Glomerular visceral epithelial cell (primary cell): ENCODE data around the gene SLC9C2.
"Not testable (repeated sequence)": the region's sequence is repeated elsewhere in the genome, so short reads cannot be mapped to it uniquely, and the experiment has no call there.

Experiments used
- DNase-seq: peaks from one replicate; pipeline ENCODE4 v3.0.0-alpha.2; 2016; ENCODE audit errors: extremely low spot score

SLC9C2 gene, protein sequence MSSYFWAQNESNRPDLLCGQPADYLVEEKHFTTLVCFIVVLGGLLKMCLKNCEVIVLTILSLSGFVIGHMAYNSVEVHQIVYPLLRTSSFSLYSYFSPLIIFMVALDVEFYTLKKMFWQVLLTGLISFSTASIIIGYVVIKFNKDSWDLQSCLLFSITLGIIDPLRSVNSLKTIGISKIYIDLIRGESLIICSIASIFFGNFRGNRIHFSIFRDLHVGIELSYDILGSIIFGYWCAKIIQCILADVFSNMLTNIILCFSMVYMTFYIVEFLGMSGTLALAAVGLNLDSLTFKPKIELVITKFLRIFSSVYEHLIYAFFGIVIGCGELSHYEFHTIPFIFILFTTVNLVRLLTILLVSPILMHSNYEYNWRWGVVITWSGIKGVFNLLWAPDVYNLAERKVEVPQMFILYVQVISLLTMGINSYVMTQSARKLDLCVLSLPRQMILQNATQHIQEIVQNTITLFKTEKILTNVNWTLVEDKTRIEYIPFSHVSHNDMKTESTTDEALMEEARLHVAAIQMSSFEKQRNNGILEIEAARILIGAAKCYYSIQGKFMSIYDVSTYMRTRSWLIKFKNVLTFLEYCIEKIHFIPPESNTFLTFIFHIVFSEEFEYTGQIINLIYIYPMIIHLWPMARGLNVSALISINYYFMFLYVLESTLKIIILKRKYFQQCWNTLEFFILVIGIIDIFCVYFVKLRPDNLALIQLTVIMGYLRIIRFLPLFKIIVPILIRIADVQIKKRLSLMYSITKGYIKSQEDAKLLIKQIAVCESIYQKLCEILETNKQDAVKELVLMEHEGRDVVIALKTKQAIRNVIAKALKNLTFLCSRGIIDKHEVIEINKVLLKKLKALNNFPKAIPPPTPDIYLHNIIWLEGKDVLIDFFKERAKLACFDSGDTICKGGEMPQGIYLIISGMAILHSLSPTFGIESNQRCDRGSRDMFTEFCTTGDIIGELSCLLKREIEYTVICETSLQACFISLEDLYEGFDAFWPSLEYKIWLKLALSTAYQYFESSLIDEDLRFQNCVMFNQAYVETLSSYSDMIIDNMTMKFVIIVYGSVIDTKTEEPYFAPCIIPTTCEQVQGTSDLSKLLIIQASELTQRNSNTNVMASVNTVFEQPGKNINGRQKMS

DNA sequence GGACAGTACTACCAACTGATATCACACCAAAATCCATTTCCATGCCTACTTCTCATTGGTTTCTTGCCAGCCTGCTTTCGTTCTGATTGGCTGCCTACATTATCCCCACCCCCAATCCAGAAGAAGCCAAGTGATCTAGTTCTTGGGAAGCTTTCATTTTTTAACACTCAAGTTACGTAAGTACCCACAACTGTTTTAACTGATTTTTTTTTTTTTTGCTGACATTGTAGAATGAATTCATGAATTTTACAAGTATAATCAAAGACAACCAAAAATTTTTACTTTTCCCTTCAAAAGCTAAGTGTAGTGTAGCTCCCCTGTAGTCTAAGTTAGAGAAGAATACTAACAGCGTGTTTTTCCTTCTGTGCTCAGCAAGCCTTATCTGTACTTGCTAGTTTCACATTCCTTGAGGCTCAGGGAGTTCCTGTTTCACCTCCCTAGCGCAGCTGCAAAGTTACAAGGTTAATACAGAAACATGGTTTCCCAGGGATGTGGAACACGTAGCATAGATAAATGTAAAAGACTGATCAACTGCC, at the start of gene SLC9C2:
Gene SLC9C2 (minus strand): TSS at position 17 of the 536 bp plus-strand sequence. CDS start 1,296 bp downstream, outside the sequence.
- no peak for DNase-seq

DNA sequence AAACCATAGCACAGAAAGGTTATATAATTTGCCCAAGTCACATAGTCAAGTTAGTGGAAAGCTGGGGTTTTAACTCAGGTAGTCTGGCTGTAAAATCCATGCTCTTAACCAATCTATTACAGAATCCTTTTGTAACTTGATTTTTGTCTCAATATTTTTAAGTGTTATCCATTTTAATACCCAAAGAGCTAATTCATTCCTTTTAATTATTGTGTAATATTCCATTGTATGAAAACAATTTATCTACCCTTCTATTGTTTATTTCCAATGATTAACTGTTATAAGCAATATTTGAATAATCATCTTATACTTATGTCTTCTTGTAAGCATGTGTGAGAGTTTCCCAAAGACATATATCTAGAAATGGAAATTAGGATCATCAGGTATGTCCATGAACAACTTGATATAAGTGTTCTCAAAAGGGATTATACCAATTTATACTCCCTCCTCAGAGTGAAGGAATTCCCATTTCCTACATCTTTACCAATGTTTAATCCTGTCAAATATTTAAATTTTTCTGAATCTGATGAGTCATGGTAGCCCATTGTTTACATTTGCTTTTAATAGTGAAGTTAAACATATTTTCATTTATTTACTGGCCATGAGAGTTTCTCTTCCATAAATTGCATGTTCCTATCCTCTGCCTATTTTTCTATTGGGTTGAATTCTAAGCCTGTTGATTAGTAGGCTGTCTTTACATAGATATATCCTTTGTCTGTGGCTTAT, 46.2 kb upstream of the SLC9C2 start:
- no peak for DNase-seq

DNA sequence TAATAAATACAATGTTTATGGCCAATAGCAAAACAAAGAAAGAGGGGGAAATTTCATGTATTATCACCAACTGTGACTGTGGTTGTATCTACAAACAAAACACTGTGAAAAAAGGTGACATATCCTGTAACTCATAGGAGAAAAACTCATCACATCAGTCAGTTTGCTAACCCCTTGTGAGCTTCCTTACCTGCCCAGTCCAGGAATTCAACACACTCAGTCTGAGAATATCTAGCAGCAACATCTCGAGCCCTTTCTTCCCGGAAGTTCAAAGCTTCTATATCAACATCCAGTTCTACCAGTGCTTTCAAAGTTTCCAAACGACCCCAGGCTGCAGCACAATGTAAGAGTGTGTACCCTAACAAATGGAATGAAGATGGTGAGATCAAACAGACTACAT, 43.8 kb upstream of the SLC9C2 start:
- no peak for DNase-seq

DNA sequence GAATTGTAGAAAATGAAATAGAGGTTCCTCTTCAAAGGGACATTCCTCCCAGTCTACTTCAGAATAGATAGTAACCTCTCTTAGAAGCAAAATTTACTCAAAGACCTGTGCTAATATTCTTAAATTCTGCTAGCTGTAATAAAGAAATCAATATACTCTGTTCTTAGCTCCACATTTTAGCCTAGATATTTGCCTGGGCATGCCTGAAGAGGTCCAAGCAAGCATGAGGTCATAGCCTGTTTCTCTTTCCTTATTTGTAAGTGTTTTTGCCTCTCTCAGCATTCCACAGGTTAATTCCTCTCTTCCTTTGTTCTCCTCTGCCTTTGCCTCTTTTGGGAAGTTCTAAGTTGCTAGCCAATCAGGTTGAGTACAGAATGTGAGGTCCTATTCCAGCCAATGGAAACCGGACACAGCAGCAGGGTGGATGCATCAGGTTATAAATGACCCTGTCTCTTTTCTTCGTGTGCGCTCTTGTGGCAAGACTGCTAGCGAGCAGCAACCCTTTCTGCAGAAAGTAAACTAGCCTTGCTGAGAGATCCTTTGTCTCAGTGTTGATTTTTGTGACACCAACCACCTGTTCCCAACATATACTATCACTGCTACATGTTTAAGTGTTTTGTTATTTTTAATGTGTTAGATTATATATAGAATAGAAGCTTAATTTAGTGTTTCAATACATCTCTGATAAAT, 39.7 kb upstream of the SLC9C2 start:
- DNase-seq = not testable (repeated sequence)

DNA sequence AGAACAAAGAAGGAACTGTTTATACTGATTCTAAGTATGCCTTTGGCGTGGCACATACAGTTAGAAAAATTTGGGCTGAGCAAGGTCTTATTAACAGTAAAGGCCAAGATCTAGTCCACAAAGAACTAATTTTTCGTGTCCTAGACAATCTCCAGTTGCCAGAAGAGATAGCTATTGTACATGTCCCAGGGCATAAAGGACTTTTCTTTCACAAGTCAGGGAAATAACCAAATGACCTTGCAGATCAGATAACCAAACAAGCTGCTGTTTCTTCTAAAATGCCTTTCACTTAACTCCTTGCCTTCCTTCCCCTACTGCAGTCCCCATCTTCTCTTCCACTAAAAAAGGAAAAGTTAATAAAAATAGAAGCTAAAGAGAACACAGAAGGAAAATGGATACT, 36.2 kb upstream of the SLC9C2 start:
- DNase-seq = no peak

DNA sequence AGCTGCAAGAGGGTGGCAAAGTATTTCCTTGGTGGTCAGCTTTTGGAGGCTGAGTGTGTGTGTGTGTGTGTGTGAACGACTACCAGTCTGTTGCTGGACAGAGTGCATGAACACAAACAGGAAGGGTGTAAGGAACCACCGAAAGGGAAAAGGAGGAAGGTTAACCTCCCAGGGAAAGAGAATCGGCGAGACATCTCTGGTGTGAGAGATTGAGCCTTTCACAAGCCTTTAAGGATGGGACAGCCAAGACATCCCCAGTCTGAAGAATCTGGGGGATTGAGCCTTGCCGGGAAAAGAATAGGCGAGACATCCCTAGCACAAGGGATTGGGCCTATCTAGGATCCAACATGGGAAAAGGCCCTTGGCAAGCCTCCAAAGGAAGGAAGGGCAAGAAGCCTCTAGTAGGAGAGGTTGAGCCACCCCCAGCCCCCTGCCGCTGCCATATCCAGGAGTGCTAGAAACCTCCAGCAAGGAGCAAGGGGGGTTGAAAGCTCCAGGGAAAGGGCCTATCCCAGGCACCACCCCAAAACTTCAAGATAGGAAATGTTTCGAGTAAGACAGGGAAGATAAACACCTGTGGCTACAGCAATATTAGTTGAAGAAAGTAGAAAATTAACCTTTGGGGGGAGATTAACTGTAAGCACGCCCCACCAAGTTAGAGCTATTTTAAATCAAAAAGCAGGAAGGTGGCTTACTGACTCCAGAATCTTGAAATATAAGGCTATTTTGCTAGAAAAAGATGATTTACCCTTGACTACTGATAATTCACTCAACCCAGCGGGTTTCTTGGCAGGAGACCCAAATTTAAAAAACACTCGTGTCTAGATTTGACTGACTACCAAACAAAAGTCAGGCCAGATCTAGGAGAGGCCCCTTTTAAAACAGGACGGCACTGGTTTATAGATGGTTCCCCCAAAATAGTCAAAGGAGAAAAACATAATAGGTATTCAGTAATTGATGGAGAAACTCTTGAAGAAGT, 35.5 kb upstream of the SLC9C2 start:
- DNase-seq = no peak

DNA sequence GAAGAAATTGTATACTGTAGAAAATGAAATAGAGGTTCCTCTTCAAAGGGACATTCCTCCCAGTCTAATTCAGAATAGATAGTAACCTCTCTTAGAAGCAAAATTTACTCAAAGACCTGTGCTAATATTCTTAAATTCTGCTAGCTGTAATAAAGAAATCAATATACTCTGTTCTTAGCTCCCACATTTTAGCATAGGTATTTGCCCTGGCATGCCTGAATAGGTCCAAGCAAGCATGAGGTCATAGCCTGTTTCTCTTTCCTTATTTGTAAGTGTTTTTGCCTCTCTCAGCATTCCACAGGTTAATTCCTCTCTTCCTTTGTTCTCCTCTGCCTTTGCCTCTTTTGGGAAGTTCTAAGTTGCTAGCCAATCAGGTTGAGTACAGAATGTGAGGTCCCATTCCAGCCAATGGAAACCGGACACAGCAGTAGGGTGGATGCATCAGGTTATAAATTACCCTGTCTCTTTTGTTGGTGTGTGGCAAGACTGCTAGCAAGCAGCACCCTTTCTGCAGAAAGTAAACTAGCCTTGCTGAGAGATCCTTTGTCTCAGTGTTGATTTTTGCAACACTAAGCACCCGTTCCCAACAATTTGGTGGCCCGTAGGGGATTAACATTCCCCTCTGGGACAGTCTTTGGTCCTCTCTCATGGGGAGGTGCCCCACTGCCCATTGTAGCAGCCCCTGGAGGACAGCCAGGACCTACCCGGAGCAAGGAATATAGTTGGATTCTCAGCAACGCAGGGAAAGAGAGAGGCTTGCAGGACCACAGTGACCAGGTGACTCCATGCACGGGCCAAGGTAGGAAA, 34.6 kb upstream of the SLC9C2 start:
- not testable (repeated sequence) for DNase-seq

DNA sequence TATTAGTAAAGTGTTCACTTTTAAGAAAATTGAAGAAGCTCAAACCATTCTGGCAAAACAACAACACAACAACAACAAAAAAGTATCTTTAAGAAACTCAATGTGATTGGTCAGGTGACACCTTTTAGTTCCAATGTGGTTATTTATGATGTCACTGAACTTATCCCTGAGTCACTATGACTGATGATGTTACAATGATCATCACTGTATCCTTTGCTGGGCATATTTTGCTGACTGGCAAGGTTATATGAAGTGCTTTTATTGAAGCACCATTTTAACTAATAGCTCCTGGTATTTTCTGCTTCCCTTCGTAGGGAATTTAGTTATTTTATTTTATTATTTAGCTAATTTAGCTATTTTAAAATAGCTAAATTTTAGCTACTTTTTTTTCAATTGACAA, 32.2 kb upstream of the SLC9C2 start, which contains the start of gene TEX50:
Gene TEX50 (plus strand): TSS at position 223 of the 400 bp plus-strand sequence. CDS start 184 bp downstream, outside the sequence.
- no peak for DNase-seq

DNA sequence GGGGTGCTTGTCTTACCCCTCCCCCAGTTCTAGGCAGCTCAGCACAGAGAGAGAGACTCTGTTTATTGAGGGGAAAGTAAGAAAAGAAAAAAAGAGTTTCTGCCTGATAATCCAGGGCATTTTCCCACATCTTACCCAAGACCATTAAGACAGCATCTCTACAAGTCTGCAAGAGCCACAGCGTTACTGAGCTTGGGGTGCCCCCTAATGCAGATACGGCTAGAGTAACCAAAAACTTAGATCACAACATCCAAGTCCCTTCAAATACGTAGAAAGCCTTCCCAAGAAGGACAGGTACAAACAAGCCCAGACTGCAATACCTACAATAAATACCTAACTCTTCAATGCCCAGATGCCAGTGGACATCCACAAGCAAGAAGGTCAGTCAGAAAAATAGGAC, 26.0 kb upstream of the SLC9C2 start:
- no peak for DNase-seq

DNA sequence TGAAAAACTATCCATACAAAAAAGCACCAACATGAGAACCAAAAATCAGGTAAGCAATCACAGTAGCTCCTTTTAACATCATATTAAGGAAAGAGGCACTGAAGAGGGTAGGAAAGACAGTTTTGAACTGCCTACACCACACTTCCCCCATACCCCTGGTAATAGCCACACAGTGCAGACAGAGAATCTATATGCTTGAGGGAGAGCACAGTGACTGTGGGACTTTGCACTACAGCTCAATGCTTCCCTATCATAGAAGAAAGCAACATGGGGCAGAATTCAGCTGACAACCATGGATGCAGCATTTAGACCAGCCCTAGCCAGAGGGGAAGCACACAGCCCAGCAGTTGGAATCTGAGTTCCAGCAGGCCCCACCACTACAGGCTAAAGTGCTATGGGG, 24.4 kb upstream of the SLC9C2 start:
- no peak for DNase-seq

DNA sequence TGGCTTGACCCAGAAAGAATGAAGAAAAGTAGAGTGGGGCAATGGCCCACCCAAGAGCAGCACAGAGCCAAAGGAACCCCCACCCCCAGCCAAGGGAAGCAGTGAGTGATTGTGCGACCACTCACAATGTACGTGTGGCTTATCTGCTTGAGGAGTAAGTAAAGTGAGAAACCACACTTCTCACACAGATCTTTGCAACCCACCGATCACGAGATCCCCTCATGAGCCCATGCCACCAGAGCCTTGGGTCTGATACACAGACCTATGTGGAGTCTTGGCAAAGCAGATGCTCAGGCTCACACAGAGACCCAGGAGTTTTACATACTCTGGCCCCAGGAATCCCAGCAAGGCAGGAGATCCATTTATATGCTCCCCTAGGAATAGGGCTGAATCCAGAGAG, 14.0 kb upstream of the SLC9C2 start:
- no peak for DNase-seq

DNA sequence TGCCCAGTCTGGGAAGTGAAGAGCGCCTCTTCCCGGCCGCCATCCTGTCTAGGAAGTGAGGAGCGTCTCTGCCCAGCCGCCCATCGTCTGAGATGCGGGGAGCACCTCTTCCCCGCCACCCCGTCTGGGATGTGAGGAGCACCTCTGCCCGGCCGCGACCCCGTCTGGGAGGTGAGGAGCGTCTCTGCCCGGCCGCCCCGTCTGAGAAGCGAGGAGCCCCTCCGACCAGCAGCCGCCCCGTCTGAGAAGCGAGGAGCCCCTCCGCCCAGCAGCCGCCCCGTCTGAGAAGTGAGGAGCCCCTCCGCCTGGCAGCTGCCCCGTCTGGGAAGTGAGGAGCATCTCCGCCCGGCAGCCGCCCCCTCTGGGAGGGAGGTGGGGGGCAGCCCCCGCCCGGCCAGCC, 10.2 kb upstream of the SLC9C2 start:
- DNase-seq = not testable (repeated sequence)

DNA sequence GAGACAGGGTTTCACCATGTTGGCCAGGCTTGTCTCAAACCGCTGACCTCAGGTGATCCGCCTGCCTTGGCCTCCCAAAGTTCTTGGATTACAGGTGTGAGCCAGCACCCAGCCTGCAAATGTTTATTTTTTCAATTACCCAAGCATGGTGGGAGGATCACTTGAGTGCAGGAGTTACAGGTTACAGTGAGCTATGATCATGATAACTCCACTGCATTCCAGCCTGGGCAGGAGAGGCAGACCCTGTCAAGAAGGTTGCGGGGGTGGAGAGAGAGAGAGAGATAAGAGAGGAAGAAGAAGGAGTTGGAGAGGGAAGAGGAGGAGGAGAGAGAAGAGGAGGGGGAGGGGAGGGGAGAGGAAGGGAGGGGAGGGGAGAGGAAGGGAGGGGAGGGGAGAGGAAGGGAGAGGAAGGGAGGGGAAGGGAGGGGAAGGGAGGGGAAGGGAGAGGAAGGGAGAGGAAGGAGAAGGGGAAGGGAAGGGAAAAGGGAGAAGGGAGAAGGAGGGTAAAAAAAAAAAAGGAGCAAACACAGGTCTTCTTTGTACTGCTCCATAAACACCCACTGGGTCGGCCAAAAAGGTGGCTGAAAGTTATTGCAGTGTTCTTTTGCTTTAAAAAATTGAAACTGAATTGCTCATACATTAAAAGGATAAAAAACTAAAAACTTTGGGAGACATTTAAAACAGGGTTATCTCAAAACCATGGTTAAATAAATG, 5.8 kb upstream of the SLC9C2 start:
- DNase-seq = no peak

DNA sequence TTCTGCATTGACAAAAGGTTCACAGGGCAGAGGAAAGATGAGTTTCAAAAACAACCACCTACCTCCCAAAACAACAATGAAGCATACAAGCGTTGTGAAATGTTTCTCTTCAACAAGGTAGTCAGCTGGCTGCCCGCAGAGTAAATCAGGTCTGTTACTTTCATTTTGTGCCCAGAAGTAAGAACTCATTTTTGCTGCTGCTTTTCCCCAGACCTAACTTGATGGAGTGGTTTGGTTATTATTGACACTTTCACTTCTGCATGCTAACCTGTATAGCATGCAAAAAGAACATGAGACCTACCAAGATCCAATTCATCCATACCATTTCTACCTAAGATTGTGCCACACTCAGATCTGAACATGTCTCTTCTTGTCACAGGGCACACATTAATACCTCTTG, 1.3 kb downstream of the SLC9C2 start:
- DNase-seq = no peak

DNA sequence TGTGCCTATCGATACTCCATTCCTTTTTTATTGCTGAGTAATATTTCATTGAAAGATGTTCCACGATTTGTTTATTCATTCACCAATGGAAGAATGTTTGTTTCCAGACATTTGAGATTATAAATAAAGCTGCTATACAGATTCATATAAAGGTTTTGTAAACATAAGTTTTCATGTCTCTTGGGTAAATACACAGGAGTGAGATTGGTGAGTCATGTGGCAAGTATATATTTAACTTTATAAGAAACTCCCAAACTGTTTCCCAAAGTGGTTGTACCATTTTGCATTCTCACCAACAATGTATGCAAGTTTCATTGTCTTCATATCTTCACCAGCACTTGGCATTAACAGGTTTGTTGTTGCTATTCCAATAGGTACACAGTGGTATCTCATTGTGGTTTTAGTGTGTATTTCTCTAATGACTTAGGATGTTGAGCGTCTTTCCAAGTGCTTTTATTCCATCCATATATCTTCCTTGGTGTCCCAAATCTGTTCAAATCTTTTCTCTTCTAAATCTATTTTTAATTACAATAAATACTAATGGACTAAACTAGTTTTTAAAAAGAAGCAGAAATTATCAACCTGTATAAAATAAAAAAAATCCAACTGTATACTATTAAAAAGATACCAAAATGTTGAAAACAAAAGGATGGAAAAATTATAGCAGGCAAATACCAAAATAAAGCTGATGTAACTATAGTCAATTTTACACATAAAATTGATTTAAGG, 6.6 kb downstream of the SLC9C2 start:
- no peak for DNase-seq

DNA sequence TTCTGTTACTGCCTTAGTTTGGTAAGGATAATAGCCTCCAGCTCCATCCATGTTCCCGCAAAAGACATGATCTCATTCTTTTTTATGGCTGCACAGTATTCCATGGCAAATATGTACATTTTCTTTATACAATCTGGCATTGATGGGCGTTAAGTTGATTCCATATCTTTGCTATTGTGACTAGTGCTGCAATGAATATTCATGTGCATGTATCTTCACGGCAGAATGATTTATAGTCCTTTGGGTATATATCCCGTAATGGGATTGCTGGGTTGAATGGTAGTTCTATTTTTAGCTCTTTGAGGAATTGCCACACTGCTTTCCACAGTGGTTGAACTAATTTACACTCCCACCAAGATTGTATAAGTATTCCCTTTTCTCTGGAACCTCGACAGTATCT, 11.7 kb downstream of the SLC9C2 start:
- not testable (repeated sequence) for DNase-seq

DNA sequence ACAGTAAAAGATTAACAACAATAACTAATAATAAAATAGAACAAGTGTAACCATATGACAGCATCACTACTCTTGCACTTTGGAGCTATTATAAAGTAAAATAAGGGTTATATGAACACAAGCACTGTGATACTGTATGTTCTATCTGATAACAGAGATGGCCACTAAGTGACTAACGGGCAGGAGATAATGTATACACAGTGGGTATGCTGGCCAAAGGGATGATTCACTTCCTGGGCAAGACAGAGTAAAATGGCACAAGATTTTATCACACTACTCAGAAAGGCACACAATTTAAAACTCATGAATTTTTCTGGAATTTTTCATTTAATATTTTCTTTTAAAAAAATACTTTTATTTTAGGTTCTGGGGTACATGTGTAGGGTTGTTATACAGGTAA, 12.3 kb downstream of the SLC9C2 start:
- DNase-seq = peak; percentile 29
